Measurements from ENCODE around the gene SCYGR4.

- TF ChIP-seq POLR2A (IDR thresholded peaks at IDR 0.05): no peak
- TF ChIP-seq, protein P1, sequence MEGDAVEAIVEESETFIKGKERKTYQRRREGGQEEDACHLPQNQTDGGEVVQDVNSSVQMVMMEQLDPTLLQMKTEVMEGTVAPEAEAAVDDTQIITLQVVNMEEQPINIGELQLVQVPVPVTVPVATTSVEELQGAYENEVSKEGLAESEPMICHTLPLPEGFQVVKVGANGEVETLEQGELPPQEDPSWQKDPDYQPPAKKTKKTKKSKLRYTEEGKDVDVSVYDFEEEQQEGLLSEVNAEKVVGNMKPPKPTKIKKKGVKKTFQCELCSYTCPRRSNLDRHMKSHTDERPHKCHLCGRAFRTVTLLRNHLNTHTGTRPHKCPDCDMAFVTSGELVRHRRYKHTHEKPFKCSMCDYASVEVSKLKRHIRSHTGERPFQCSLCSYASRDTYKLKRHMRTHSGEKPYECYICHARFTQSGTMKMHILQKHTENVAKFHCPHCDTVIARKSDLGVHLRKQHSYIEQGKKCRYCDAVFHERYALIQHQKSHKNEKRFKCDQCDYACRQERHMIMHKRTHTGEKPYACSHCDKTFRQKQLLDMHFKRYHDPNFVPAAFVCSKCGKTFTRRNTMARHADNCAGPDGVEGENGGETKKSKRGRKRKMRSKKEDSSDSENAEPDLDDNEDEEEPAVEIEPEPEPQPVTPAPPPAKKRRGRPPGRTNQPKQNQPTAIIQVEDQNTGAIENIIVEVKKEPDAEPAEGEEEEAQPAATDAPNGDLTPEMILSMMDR (IDR thresholded peaks at IDR 0.05): no peak
Measured at GRCh38 chr2:227568852-227569169, 48.5 kb upstream of the SCYGR4 start.
